AG04449 (cell line): ENCODE measurements around the gene SDK1.

Source experiments
- CTCF ChIA-PET: fragments of 350-600 bp; formaldehyde crosslinking; extraction: SDS; loops from one replicate; lab custom pipeline; 2021; ENCODE audit warnings: antibody characterized with exemption; lab: Yijun Ruan, JAX
- POLR2A ChIA-PET: fragments of 400-600, 350-600 bp; formaldehyde crosslinking; extraction: SDS; loops from one replicate; lab custom pipeline; 2020; ENCODE audit warnings: antibody characterized with exemption, inconsistent platforms; lab: Yijun Ruan, JAX
- DNase-seq: peaks from one replicate; pipeline ENCODE4 v3.0.0-alpha.2; 2010; ENCODE audit warnings: low read depth, low spot score
- H3K4me3 ChIP-seq: 2 replicates; pipeline ENCODE4 v1.5.1; 2011; ENCODE audit warnings: low read depth, mild to moderate bottlenecking, control low read depth, low read length
- CTCF ChIP-seq: IDR thresholded peaks from one replicate; pipeline ENCODE4 v1.5.1; 2011; ENCODE audit warnings: mild to moderate bottlenecking, moderate library complexity, low read length, control low read depth, inconsistent platforms; ENCODE audit not compliant: insufficient read depth; ENCODE audit errors: missing control alignments

The SDK1 gene

GRCh38 chr7:3712841-3713240, 411.8 kb downstream of the SDK1 start:
- TF ChIP-seq CTCF, result no peak
- CTCF ChIA-PET, result no interaction called here
- no peak for DNase-seq
- POLR2A ChIA-PET, result no interaction called here
- H3K4me3 ChIP-seq, result no peak overlapping the region

- ChIA-PET POLR2A (no interaction called here), CTCF (no interaction called here)
- no peak for DNase-seq
- no peak for TF ChIP-seq CTCF
- no peak overlapping the region for H3K4me3 ChIP-seq
Observed at GRCh38 chr7:3721422-3721821, 420.4 kb downstream of the SDK1 start.

GRCh38 chr7:3722396-3722922, 421.4 kb downstream of the SDK1 start:
- CTCF ChIA-PET, result no interaction called here
- POLR2A ChIA-PET, result no interaction called here
- DNase-seq, result no peak
- TF ChIP-seq CTCF, result no peak
- H3K4me3 ChIP-seq, result no peak overlapping the region

GRCh38 chr7:3725155-3726059, 424.4 kb downstream of the SDK1 start:
- H3K4me3 ChIP-seq, result no peak overlapping the region
- DNase-seq, result no peak
- CTCF ChIA-PET, result no interaction called here
- POLR2A ChIA-PET, result no interaction called here
- no peak for TF ChIP-seq CTCF

- POLR2A ChIA-PET, result no interaction called here
- CTCF ChIA-PET, result no interaction called here
- no peak for TF ChIP-seq CTCF
- DNase-seq, result no peak
- H3K4me3 ChIP-seq, result no peak overlapping the region
Observed at GRCh38 chr7:3730276-3730675, 429.2 kb downstream of the SDK1 start.

GRCh38 chr7:3732395-3733005, 431.4 kb downstream of the SDK1 start:
- ChIA-PET POLR2A (no interaction called here), CTCF (no interaction called here)
- DNase-seq, result no peak
- TF ChIP-seq CTCF, result no peak
- no peak overlapping the region for H3K4me3 ChIP-seq
